Left renal cortex interstitium (tissue), 4 donors: ENCODE measurements around the gene MIEN1. TPM values are rescaled to one million over a fixed set of nuclear protein-coding genes. Genes with fewer than 3 reads are reported as not detected.
"Not testable (repeated sequence)": the region's sequence is repeated elsewhere in the genome, so short reads cannot be mapped to it uniquely, and the experiment has no call there.

Experiments
- DNase-seq, 4 donors: peaks; one replicate each; pipeline ENCODE4 v3.0.0-alpha.2; 2013; ENCODE audit warnings: low read depth in 4 of 4, low spot score in 2 of 4, missing footprints in 1 of 4
- polyA plus RNA-seq, 4 donors: library from polyadenylated mRNA; unstranded; fragments of 120-200 nt; gene quantifications; one replicate each; pipeline ENCODE4 v1.2.1, GENCODE V29; 2013; ENCODE audit not compliant: insufficient read length in 4 of 4

Gene MIEN1
- polyA plus RNA-seq, 4 donors = 32.3 to 44.6 (median 36.6) TPM

DNA sequence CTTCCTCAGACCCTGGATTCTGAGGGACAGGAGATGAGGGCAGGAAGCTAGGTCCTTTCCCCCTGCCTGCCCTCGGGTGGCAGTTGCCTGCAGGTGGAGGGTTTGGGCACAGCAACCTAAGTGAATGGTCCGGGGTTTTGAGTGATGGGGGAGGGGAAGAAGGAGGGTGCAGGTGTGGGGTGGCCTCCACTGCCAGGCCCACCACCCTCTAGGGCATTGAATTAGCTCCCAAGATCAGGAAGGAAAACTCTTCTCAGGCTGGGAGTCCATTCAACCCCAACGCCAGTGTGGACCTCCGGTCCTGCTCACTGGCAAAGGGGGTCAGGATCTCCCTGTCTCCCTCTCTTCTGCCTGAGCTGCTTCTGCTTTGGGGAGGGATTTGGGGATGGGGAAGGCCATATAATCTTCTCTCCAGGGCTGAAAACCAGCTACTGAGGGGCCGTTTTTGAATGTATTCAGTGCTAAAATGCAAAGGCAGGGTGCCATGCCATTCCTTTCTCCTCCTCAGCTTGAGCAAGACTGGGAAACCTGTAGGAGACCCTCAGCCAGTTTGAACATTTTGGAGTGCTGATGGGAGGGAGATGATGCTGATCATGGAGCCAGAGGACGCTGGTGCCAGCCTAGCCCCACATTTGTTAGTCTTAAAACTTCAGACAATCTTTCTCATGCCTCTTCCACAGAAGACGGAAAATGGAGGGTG lies 26.2 kb upstream of the MIEN1 start:
- DNase-seq = no peak

GRCh38 chr17:39755554-39756379 lies 25.4 kb upstream of the MIEN1 start:
- no peak for DNase-seq

GRCh38 chr17:39754958-39755553 lies 24.7 kb upstream of the MIEN1 start:
- no peak for DNase-seq

DNA sequence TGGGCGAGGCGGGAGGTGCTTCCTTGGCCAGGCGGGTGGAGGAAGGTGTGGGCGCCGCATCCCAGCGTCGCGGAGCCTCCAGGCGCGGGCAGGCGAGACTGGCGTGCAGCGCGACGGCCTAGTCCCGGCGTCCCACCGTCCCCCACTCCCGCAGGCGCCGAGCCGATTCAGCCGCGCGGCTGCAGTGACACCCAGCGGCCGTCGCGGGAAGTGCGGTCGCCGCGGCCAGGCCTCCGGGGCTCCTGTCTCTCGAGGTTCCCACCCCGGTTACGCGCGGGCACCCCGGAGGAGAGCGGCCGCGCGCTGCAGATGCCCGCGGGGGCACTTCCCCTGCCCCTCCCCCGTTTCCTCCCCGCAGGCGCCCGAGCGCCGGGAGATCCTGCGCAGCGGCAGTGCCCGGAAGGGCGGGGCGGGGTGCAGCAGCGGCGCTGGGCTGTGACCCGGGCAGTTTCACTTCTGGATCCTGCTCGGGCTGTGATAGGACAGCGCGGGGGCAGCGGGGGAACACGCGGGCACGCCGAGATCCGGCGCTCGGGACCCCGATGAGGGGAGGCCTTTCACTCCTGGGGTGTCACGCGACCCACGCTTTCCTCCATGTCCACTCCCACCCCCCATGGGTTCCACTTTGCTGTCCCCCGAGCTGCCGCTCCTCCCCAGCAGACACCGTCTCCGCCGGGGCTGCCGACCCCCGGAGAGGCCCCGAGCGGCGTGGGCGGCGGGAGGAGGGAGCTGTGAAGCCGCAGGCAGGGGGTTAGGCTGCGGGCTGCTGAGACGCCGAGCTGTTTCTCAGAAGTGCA lies 24.0 kb upstream of the MIEN1 start:
- DNase-seq = no peak

- no peak for DNase-seq
These were observed 23.3 kb upstream of the MIEN1 start for GRCh38 chr17:39753514-39754160.

GRCh38 chr17:39752241-39752881 lies 22.0 kb upstream of the MIEN1 start:
- DNase-seq = no peak

DNA sequence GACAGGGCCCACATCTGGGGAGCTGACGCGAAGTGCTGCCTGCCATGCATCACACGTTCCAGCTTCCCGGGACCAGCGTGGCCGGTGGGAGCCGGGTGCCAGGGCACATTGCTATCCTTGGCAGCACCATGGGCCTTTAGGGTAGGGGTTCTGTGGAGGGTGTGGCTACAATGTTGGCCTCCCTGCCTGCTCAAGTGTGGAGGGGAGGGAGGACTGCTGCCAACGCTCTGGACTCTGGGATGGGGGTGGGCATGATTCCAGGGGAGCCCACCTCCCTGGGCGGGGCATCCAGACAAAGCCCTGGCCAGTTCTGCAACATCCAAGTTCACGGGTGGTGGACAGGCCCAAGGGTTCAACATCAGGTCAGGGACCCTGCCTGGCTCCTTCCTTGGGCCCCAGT lies 21.3 kb upstream of the MIEN1 start:
- DNase-seq = no peak

- DNase-seq = no peak
These were observed 20.7 kb upstream of the MIEN1 start for GRCh38 chr17:39751016-39751543.

- DNase-seq = no peak
These were observed 20.0 kb upstream of the MIEN1 start for GRCh38 chr17:39750131-39751015.

GRCh38 chr17:39748444-39749034 lies 18.2 kb upstream of the MIEN1 start:
- DNase-seq = not testable (repeated sequence)

DNA sequence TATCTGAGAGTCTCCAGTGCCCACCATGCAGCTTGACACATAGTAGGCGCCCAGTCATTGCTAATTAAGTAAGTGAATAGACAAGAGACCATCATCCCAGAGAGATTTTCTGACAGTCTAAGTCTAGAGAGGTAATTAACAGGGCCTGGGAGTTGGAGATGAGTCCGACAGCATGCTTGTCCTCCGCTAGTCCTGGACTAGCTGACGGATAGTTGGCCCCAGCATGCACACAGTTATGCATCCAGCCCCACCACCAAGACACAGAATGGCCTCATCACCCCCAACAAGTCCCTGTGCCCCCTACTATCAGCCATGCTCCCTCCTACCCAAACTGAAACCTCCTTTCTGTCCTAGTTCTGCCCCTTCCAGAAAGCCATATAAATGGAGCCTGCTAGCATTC lies 17.4 kb upstream of the MIEN1 start:
- DNase-seq = no peak

- no peak for DNase-seq
These were observed 15.8 kb upstream of the MIEN1 start for GRCh38 chr17:39746145-39746461.

DNA sequence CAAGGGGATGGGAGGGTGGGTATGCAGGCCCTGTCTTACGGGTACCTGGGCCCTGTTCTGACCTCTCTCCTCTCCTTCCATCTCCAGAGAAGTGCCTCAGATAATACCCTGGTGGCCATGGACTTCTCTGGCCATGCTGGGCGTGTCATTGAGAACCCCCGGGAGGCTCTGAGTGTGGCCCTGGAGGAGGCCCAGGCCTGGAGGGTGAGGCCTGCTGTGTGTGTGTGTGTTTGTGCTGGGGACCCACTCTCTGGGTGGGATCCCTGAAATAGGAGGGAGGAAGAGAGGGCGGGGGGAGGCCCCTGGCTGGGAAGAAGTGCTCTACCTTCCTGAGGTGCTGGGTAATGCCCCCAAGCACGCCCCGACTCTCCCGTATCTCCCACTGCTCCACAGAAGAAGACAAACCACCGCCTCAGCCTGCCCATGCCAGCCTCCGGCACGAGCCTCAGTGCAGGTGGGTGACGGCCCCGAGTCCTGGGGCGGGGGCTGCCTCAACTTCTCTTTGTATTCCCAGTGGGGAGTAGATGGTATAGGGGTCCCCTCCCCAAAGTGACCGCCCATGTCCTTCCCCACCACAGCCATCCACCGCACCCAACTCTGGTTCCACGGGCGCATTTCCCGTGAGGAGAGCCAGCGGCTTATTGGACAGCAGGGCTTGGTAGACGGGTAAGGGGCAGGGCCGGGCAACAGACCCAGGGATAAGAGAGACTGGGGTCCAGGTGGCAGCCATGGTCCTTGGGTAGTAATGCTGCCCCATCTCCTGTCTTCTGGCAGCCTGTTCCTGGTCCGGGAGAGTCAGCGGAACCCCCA lies 15.2 kb upstream of the MIEN1 start:
- no peak for DNase-seq

- DNase-seq = no peak
These were observed 14.5 kb upstream of the MIEN1 start for GRCh38 chr17:39744836-39745215.

GRCh38 chr17:39744075-39744835 lies 13.9 kb upstream of the MIEN1 start:
- no peak for DNase-seq

DNA sequence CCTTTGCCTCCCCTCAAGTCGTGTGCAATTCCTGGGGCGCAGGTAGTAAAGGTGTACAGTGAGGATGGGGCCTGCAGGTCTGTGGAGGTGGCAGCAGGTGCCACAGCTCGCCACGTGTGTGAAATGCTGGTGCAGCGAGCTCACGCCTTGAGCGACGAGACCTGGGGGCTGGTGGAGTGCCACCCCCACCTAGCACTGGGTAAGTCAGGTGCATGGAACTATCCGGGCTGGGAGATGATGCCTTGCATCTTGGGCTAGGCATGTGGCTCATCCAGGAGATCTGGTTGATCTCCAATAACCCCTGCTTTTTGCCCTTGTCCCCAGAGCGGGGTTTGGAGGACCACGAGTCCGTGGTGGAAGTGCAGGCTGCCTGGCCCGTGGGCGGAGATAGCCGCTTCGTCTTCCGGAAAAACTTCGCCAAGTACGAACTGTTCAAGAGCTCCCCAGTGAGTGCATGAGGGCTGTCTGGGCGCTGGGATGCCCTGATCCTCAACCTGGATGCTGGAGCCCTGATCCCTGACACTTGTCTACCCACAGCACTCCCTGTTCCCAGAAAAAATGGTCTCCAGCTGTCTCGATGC lies 12.6 kb upstream of the MIEN1 start:
- DNase-seq = no peak
